Fibroblast of peridontal ligament (primary cell): ENCODE results near the gene ZDHHC11.
"Not testable (repeated sequence)": the region's sequence is repeated elsewhere in the genome, so short reads cannot be mapped to it uniquely, and the experiment has no call there.

Experiments
- DNase-seq: peaks from one replicate; pipeline ENCODE4 v3.0.0-alpha.2; 2010; ENCODE audit errors: extremely low read depth

Gene ZDHHC11

DNA sequence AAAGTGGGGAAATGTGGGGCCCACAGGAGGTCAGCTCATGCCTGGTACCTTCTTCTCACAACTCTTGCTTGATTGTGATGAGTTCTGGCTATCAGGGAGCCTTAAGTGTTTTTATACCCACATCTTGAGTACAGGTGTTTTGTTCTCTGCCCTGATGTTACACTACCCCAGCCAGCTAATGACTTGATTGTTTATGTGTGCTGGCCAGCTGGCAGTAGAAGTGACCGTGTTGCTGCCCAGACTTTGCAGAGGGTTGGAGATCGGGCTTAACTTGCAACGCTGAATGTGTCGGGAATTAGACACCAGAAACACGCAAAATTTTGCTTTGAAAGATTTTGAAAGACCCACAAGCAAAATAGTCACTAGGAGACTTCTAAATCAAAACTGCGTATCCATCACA is 49.3 kb downstream of the ZDHHC11 start:
- no peak for DNase-seq

DNA sequence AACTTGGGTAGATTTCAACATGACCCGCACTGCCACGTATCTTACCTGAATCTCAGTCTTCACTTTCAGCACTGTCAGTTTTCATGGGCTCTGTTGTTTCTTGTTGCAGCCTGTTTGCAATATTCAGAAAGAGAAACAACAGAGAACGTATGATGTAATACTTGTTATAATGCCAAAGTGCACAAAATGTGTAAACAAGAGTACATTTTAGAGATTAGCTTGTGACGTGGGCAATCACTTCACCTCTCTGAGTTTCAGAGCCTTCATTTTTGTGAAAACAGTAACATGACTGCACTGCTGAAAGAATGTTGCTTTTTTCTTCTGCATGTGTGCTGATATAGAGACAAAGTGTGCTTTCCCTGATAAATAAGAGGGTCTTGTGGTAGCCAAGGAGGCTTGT is 49.7 kb downstream of the ZDHHC11 start:
- not testable (repeated sequence) for DNase-seq

DNA sequence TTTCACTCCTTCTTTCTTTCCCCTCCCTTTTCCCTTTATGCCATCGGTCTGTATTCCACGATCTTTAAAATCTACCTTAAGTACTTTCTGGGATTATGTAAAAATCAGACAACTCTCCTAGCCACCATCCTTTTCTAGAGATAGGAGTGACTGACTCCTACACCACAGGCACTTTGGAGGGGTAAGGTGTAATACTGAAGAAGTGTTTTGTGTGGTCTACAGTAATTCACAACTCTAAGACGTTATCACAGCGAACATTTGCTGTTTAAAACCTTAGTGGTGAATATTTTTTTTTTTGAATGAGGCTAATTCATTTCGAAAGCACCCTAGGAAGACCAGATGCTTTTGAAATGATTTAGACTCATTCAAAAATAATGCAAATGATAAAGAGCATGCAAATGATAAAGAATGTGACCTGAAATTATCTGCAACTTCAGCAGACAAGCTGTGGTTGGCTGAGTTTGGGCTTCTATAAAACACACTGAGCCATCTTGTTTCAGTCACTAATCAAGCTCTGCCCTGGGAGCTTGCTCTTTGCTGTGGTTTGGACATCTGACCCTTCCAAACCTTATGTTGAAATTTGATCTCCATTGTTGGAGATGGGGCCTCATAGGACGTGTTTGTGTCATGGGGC is 52.2 kb downstream of the ZDHHC11 start:
- not testable (repeated sequence) for DNase-seq

DNA sequence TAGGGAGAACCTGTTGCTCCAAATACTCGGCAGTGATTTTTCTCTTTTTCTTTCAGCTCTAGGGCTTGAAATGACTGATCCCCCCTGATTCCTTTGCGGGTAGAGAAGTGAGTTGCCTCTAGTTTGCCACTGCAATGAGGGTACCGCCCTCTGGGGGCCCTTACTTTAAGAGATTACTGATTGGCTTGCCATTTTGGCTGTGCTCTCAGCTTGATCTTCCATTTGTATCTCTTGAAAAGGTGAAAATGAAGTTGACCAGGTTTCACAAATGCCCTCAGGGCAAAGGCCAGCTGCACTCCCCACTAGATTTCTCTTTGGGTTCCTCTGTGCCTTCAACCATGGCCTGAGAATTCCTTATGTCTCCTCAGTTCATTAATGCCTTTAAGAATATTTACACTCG is 52.8 kb downstream of the ZDHHC11 start:
- DNase-seq: not testable (repeated sequence)

DNA sequence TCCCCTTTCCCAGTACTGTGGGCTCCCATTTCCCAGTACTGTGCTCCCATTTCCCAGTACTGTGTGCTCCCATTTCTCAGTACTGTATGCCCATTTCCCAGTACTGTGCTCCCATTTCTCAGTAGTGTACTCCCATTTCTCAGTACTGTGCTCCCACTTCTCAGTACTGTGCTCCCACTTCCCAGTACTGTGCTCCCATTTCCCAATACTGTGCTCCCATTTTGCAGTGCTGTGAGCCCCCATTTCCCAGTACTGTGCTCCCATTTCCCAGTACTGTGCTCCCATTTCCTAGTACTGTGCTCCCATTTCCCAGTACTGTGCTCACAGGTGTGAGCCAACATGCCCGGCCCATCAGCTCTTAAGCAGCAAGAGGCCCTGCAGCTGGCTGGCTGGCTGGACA is 54.9 kb downstream of the ZDHHC11 start:
- DNase-seq: not testable (repeated sequence)

DNA sequence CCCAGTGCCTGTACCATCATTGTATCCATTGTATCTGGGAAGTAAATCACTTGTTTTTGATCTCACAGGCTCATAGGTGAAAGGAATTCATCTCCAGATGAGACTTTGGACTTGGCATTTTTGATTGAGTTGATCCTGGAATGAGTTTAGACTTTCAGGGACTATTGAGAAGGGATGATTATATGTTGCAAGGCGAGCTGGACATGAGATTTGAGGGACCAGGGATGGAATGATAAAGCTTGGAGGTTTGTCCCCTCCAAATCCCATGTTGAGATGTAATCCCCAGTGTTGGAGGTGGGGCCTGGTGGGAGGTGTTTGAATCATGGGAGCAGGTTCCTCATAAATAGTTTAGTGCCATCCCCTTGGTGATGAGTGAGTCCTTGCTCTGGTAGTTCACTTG is 55.8 kb downstream of the ZDHHC11 start:
- not testable (repeated sequence) for DNase-seq

DNA sequence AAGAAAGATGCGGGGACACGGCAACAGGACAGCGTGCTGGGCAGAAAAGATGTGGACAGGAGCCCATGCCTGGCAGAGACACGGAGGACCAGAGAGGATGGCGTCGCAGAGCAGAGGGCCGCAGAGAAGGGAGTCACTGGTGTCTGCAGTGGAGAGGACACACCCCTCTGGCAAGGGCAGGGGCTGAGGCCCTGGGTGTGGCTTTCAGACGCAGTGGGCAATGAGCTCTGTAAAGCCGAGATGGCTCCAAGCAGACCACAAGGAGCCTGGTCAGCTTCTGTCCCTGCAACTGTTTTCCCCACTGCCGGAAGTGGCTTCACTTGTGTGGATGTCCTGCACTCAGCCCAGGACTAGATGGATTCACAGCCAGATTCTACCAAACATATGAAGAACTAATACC is 62.1 kb downstream of the ZDHHC11 start:
- not testable (repeated sequence) for DNase-seq

DNA sequence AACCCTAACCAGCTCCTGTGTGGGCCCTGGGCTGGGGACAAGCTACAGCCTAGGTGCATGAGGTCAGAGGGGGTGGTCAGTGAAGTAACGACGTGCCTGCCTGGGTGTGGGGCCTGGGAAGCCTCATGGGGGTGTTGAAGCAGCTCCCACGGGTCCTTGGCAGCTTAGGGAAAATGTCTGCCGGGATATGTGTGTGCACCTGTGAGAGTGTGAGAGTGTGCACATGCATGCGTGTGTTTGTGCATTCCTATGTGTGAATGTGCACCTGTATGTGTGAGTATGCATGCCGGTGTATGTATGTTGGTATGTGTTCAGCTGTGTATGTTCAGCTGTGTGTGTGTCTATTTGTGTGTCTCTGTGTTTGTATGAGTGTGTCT is 62.9 kb downstream of the ZDHHC11 start:
- not testable (repeated sequence) for DNase-seq

DNA sequence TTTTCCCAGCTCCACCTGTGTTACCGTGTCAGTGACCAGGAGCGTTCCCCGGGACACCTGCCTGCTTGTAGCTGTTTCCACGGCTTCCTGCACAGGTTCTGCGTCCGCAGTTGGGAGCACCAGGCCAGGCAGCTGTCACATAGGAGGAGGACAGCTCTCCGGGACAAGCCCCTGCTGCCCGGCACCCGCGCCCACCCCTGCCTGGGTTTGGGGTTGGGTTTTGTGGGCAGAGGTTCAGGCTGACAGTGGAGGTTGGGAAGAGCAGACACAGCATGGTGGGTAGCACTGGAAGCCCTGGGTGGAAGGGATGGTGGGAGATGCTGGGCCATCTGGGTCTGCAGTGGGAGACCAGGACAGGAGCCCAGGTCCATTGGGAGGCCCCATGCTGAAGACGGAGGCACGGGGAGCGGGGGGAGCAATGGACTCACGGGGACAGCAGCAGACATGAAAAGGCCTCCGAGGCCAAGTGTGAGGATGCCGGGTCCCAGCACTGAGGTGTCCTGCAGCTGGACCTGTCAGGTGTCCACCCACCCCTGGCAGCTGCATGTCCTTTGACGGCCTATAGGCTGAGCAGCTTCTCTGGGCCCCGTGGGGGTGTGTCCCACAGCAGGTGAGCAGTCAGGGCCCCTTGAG is 63.4 kb downstream of the ZDHHC11 start:
- DNase-seq: not testable (repeated sequence)

DNA sequence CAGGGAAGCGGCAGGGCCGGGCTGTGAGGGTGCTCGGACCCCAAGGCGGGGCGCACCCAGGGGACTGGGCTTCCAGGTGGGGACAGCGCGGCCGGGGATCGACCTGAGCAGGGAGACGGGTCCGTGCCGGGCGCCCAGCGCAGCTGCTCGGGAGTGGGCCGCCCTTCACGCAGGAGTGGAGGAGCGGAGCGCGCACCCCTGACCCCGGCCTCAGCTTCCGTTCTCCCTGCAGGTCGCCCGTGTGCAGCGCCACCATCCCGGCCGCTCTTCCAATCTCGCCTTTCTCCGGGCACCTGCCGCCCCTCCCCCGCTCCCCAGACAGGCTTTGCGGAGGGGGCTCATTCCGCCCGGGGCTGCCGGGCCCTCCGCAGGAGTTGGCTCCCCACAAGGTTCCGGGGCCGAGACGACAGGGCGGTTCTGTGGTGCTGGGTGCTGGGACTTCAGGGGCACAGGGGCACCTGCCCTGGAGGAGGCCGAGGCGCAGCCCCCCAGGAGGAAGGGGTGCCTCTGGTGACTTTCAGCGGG is 65.5 kb downstream of the ZDHHC11 start:
- not testable (repeated sequence) for DNase-seq

DNA sequence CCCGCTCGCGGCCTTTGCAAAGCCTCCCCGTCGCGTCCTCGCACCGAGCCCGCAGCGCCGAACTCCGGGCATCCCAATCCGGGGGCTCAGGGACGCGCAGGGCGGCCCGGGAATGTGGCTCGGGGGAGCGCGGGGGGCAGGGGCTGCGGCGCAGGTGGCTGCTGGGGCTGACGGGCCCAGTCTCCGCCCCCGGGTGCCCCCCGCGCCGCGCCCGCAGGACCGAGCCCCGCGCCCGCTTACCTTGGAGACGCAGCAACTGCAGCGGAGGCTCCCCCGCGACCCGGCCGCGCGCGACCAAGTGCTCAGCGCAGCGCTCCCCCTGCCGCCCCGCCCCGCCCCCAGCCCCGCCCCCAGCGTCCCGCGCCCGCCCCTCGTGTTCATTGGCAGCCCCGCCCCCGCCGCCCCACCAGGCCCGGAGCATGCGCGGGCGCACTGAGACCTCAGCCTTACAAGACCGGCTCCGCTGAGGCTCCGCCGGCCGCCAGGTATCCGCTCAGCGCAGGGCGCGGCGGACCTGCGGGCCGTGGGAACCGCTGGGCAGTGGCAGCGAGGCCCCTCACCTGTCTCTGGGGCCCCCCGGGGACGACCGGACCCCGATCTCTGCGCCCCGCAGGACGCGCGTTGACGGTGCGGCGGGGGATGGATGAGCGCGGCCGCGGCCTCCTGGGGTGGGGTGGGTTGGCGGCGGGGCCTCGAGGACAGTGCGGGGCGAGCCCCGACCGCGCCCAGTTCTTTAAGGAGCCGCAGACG is 66.2 kb downstream of the ZDHHC11 start, which contains the start of gene ZDHHC11B:
ZDHHC11B (minus strand) TSS at position 302 of the 750 bp plus-strand sequence. CDS start 17,810 bp downstream, outside the sequence.
- DNase-seq: peak; percentile 36

DNA sequence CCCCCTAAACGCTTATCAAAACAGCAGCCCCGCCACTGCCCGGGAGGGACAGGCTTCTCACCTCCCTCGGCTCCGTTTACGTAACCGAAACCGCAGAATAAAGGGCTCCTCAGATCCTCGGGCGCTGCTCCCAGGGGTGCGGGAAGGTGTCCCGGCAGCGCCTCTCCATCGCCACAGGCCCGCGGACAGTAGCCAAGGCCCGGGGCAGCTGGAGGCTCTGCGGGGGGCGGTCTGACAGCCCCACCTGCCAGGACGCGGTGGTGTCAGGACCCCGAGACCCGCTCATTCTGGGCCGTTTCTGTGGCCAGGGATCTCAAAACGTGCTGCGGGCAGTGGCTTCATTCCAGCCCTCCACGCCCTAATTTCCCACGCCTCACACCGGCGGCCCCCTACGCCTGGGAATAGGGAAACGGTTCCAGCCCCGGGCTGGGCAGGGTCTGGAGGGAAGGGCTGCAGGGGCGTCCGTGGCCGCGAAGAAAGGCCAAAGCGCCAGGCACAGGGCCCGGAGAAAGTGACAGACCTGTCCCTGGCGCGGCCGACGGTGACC is 66.8 kb downstream of the ZDHHC11 start:
- not testable (repeated sequence) for DNase-seq

DNA sequence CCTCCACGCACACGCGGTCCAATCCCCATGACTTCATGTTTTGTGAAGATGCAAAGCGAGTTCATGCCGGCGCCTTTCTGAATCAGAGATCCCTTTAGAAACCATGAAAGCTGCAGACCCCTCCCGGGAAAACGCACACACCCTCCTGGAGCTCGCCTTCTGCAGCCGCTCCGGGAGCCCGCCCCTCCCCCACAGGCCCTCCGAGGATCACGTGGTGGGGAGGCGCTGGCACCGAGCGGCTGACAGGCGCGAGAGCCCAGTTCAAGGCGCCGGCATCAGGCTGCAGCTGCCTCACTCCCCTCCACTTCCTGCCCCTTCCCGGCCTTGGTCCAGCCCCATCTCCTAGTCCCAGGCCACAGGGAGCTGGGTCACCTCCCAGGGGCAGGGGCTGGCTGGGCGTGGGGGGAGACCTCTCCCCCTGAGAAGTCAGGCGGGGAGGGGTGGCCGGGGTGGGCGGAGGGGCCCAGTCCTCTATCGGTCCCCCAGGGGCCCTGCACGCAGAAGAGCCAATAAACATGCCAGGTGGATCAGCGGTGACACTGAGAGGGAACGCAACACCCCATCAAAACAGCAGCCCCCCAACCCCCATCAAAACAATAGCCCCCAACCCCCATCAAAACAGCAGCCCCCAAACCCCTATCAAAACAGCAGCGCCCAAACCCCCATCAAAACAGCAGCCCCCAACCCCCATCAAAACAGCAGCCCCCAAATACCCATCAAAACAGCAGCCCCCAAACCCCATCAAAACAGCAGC is 67.6 kb downstream of the ZDHHC11 start:
- not testable (repeated sequence) for DNase-seq

DNA sequence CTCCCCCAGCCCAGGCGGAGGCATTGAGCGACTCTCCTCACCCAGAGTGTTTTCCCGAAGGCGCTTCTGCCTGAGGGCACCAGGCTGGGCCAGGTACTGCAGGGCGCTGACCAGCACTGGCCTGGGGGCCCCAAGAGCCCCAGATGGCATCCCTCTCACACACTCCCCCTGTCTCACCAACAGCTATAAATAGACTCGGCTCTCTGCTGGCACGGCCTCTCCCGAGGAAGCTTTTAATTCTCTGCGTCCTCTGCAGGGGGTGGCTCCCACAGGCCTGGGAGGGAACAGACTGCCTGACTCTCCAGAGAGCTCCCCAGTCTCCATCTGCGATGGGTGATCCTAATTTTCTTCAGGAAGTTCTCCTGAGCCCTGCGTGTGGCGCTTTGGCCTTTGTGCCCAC is 68.4 kb downstream of the ZDHHC11 start:
- DNase-seq: not testable (repeated sequence)

DNA sequence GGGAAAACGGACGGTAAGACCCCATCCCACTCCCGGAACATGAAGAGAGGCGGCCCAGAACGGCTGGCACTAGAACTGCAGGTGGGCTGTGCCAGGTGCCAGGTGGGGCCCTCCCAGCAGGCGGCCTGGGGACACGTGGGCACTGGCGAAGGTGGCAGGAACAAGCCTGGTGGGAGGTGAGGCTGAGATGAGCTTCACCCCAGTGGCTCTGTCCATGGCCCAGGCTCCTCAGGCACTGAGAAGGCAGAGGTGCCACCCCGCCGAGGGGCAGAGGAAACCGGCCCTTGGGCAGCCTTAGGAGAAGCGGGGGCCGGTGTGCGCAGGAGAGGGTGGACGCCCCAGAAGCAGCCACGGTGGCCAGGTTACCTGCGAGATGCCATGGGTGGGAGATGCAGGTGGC is 70.2 kb downstream of the ZDHHC11 start:
- not testable (repeated sequence) for DNase-seq

DNA sequence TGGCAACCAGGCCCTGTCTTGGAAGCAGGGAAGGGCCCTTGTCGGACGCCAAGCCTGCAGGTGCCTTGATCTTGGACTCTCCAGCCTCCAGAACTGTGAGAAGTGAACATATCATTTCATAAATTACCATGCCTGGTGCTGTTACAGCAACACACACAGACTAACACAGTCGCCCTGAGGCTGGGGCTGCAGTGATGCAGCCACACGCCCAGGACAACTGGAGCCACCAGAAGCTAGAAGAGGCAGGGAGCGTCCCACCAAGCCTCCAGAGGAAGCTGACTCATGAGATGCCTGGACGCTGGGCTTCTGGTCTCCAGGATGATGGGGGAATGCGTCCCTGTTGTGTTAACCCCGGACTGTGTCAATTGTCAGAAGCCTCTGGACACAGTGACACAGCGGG is 71.8 kb downstream of the ZDHHC11 start:
- not testable (repeated sequence) for DNase-seq

DNA sequence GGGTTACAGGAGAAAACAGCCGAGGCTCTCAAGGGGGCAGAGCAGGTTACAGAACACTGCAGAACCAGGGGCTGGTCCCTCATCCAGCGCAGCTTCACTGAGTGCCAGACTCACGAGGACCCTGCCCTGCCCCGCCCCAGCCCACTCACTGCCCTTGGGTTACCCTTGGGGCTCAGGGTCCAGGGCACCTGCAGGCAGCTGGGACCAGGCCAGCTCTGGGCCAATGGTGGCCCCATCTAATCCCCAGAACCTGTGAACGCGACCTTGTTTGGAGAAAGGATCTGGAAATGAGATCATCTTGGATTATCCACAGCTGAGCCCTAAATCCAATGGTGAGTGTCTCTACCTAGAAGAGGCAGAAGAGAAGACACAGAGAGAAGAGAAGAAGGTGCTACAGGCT is 72.4 kb downstream of the ZDHHC11 start:
- not testable (repeated sequence) for DNase-seq

DNA sequence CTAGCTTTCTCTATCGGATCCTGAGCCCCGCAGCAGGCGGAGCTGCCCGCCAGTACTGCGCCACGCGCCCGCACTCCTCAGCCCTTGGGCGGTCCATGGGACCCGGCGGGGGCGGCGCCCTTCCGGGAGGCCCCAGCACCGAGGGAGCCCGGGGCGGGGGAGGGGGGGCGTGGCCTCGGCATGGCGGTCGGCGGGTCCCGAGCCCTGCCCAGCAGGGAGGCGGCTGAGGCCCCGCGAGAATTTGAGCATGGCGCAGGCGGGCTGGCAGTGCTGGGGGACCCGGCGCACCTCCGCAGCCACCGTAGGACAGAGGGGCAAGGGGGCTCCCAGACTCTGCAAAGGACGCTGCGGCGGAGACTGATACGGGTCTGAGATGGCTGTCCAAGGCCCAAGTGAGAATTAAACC is 73.0 kb downstream of the ZDHHC11 start:
- no peak for DNase-seq

DNA sequence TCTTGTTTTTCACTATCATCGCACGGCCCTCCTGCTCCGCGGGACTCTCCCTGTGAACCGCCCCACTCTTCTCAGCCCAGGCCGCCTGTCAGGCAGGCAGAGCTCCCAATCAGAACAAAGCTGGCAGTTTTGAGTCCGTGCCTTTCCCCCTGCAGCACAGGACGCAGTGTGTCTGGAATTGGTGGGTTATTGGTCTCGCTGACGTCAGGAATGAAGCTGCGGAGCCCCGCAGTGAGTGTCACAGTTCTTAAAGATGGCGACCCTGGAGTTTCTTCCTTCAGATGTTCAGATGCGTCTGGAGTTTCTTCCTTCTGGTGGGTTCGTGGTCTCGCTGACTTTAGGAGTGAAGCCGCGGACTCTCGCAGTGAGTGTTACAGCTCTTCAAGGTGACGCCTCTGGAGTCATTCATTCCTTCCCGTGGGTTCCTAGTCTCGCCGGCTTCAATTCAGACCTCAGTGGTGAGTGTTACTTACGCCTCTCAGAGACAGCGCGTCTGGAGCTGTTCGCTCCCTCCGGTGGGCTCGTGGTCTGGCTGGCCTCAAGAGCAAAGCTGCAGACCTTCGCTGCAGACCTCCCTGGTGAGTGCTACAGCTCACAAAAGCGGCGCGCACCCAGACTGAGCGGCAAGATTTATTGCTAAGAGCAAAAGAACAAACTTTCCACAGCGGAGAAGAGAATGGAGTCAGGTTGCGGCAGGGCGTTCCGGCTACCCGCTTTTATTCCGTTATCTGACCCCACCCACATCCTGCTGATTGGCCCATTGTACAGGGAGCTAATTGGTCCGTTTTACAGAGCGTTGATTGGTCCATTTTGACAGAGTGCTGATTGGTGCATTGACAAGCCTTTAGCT is 73.7 kb downstream of the ZDHHC11 start:
- DNase-seq: no peak
